Brain microvascular endothelial cell (primary cell): ENCODE data around the gene CTU1.

Experiments used
- DNase-seq: peaks from one replicate; pipeline ENCODE4 v3.0.0-alpha.2; 2020
- H3K27ac ChIP-seq: fragments of 250-450 bp; sonication (Bioruptor Pico); 2 replicates; pipeline ENCODE4 v1.5.1; 2020; ENCODE audit warnings: mild to moderate bottlenecking, moderate library complexity
- H3K27me3 ChIP-seq: fragments of 250-450 bp; sonication (Bioruptor Pico); replicated peaks from 2 replicates; pipeline ENCODE4 v1.5.1; 2020; ENCODE audit warnings: mild to moderate bottlenecking
- H3K36me3 ChIP-seq: fragments of 250-450 bp; sonication (Bioruptor Pico); replicated peaks from 2 replicates; pipeline ENCODE4 v1.5.1; 2020; ENCODE audit warnings: mild to moderate bottlenecking
- H3K4me3 ChIP-seq: 2 replicates; pipeline ENCODE4 v1.5.1; 2011; ENCODE audit warnings: low read depth, mild to moderate bottlenecking, control low read depth, low read length, moderate library complexity
- in situ Hi-C: cut with HindIII; loops from 2 replicates; pipeline ENCODE4 v1.10.0; 2017; ENCODE audit warnings: low sequenced_read_pairs, low pct_ligation_motif_present
- TF ChIP-seq, protein P1 (sequence below): IDR thresholded peaks from 2 replicates; pipeline ENCODE4 v1.5.1; 2011; ENCODE audit warnings: low read depth, mild to moderate bottlenecking, moderate library complexity, low read length, control low read depth, inconsistent platforms; ENCODE audit errors: missing control alignments

The CTU1 gene

DNA sequence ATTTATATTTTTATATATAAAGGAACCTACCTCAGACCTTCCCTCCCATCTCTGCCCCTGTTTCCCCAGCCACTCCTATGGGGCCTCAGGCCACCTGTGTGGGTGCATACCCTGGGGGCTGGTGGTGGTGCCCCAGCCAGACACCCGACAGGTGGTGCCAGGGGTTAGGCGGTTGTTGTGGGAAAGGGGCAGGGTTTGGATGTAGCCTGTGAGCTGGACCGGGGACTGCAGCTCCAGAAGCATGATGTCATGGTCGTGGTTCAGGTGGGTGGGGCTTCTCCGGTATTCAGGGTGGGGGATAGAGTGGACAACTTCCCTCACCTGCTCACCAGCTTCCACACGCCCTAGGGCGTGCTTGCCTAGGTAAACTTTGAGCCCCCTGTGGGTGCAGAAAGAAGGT is 48.5 kb downstream of the CTU1 start:
- Histone ChIP-seq H3K27me3 (no peaks in the 10 kb centered on the region), H3K36me3 (no peaks in the 10 kb centered on the region), H3K4me3 (no peak overlapping the region), H3K27ac (no peak overlapping the region)
- DNase-seq: no peak
- TF ChIP-seq, protein P1, sequence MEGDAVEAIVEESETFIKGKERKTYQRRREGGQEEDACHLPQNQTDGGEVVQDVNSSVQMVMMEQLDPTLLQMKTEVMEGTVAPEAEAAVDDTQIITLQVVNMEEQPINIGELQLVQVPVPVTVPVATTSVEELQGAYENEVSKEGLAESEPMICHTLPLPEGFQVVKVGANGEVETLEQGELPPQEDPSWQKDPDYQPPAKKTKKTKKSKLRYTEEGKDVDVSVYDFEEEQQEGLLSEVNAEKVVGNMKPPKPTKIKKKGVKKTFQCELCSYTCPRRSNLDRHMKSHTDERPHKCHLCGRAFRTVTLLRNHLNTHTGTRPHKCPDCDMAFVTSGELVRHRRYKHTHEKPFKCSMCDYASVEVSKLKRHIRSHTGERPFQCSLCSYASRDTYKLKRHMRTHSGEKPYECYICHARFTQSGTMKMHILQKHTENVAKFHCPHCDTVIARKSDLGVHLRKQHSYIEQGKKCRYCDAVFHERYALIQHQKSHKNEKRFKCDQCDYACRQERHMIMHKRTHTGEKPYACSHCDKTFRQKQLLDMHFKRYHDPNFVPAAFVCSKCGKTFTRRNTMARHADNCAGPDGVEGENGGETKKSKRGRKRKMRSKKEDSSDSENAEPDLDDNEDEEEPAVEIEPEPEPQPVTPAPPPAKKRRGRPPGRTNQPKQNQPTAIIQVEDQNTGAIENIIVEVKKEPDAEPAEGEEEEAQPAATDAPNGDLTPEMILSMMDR: no peak
- in situ Hi-C loops: no loop called here

DNA sequence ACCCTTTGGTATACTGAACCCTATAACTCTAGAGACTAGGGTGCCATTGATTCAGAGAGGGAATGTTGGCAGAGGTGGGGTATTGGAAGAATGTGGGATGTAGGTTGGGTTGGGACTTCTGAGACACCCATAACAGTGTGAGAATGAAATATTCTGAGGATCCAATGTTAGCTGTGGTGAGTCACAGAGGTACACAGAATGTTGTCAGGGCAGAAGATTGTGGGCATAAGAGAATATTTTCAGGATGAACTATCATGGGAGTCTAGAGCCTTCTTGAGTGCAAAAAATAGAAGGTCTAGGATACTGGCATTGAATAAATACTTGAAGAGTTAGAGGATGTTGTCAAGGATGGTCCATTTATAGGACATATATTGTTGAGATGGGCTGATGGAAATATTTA is 52.3 kb downstream of the CTU1 start:
- DNase-seq: no peak
- Histone ChIP-seq H3K27me3 (no peaks in the 10 kb centered on the region), H3K4me3 (no peak overlapping the region), H3K36me3 (no peaks in the 10 kb centered on the region), H3K27ac (no peak overlapping the region)
- in situ Hi-C loops: no loop called here
- TF ChIP-seq, protein P1: no peak
